GM18505 (cell line): ENCODE data around the gene BRD1.
"Not testable (repeated sequence)": the region's sequence is repeated elsewhere in the genome, so short reads cannot be mapped to it uniquely, and the experiment has no call there.

Experiments
- ATAC-seq: cut with Tn5 transposase; IDR thresholded peaks from one replicate; pipeline ENCODE4 v1.9.1; 2021; ENCODE audit not compliant: unreplicated experiment
- POLR2A ChIP-seq: IDR thresholded peaks from 4 replicates; pipeline ENCODE4 v1.6.1; 2011; ENCODE audit warnings: borderline replicate concordance; ENCODE audit not compliant: insufficient read depth, insufficient read length; ENCODE audit errors: extremely low read depth

The BRD1 gene

DNA sequence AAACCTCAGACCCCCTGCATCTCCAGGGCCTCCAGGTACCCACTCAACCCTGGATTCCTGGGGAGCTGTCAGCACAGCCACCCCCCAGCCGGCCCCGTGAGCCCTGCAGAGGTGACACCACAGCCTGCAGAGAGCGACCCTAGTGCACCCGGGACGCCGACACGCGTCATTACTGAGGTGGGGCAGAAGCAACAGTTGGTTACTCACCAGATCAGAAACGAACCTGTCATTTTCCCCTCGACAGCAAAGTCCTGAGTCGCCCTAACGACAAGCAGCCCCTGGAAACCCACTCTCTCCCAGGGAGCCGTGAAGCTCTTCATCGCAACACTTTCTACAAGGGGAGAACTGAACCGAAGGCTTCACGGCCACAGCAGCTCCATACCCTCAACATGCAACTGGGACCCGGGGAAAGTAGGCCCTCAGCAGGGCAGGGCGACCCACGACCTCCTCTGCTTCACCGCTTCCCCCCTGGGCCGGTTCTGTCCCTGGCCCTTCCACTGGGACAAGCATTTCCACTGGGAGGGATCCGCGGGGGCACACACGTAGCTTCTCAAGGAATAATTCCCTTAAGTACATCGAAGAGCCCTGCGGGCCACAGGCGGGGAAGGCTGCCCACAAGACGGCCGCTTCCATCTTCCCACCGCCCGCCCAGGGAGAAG lies 1.6 kb downstream of the BRD1 start:
- TF ChIP-seq POLR2A = no peak
- ATAC-seq = no peak

DNA sequence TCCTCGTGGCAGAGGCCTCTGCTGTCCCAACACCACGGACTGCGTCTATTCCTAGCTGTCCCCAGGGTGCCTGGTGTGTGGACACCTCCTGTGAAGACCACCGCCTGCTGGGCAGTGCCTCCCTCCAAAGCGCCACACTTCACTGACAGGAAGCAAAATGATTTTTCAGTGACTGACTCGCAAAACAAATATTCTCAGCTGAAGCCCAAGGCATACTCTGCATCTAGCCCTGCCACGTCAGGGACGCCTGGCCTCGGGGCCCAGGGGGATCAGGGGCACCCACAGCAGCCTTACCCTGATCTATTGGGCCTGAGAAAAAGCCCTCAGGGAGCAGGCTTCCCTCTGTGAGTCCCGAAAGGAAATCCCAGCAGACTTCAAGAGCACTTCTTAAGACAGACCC lies 2.2 kb downstream of the BRD1 start:
- TF ChIP-seq POLR2A = no peak
- no peak for ATAC-seq

DNA sequence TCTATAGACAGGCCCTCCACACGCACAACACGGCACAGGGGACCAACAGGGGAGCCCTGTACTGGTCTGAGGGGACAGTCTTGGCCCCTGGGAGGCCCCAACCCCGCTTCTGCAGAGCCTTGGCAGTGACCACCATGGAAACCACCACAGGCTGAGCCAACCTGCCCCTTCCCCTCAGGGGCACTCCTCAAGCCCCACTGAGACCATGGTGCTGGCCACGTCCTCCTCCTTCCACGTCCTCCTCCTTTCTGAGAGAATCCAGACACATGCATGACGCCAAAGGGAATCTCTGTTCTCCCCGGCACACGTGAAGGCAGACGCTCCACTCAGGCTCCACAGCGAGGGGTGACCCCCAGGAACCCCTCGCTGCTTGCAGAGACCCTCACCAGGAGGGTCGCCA lies 2.7 kb downstream of the BRD1 start:
- no peak for TF ChIP-seq POLR2A
- no peak for ATAC-seq

DNA sequence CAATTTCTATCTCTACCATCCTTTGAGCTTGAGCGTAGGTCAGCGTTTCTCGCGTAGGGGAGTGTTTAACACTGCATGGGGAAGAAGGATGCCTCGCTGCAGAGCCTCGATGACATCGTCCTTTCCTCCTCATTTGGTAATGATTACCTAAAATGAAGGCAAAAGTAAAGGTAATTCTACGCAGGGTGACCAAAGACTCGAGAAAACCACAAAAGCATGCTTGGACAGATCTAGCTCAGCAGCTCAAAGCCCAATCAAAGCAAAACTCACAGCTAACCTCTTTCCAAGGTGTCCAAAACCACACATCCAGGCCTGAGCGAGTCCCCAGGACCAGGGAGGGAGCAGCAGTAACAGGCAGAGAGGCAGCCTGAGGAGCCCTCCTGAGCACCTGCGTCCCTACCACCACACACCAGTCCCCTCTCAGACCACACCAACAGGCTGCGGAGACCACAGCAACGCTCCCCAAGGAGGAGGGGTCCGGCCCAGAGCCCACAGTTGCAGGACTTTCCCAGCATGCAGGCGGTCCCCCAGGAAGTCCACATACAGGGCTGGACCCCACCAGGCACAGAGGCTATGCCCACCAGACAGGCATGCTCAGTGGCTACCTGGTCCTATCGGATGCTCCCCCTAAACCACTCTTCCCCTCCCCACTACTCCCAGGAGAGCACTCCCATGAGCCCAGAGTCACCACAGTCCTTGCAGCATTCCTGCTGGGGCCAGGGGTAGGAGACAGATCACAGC lies 3.3 kb downstream of the BRD1 start:
- TF ChIP-seq POLR2A = no peak
- ATAC-seq = no peak

DNA sequence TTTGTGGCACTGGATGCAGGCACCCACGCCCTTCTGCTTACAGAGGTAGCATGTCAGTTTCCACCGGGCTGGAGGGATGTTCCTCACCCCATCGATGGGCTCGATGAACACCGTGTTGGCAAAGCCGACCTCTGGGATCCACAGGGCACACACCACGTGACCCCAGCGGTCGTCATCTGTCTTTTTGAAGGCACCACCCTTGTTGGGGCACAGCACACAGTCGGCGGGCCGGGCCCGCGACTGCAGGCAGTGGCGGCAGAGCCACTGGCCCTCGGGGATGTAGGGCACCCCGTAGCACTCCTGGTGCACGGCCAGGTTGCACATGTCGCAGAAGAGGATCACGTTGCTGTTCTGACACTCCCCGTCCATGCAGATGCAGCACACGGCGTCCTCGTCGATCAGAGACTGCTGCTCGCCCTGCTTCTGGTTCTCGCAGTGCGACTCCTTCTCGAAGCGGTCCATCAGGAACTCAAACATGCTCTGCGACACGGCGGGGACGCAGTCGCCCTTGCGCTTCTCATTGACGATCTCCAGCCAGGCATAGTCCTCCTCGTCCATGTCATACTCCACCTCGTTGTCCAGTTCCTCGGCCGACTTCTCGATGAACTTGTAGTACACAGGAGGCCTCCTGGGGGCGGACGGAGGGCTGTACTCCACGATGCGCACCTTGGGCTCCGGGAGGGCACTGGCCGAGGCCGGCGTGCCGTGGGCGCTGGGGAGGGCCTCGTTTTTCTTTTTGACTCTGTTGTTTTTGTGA lies 4.2 kb downstream of the BRD1 start:
- ATAC-seq = no peak
- TF ChIP-seq POLR2A = no peak

DNA sequence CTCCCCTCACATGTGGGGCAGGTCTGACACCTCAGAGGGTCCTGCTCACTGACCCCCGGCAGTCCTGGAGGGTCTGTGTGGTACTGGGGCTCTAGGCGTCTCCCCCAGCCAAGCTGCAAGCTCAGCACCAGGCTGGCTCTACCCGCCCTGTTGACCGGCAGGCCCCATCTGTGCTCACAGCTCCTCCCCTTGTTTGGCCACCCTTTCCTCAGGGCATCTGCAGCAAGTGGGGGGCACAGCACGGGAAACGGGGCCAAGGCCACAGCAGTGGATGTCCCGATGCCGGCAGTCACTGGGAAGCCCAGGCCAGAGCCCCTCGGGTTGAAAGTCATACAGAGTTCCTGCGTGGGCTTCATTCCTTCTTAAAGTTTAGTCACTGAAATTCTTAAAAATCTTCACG lies 5.9 kb downstream of the BRD1 start:
- not testable (repeated sequence) for ATAC-seq

DNA sequence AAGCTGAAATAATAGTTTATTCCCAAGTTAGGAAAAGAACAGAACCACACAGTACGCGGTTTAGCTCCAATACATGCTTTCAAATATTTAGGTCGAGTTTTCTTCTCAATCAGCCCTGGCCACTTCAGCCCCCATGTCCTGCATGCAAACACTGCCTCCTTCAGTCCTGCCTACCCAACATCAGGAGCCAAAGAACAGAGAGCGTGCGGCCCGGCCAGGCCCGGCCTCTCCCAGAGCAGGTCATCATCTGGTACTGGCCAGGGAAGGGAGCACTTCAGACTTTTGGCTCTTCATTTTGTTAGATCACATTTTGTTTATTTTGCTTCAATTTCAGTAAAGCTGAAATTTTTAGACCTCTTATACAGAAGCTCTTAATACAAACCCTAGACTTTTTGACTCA lies 6.7 kb downstream of the BRD1 start:
- no peak for ATAC-seq

DNA sequence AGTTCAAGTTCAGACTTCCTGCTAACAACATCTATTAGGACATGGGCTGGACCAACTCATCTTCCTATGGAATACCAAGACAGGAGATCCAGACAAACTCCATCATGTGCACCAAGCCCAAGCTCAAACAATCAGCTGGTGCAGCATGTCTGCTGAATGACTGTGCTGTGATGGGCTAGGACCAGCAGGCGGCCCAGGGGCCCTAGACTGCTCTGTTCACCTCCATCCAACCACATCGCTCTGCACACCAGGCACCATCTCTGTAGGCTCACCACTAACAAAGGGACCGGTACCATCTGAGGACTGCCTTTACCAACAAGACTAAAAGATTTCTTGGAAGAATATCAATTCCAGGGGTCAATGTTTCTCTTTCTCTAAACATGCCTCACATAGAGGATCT lies 10.3 kb downstream of the BRD1 start:
- no peak for ATAC-seq
- TF ChIP-seq POLR2A = no peak

More for the DNA sequence above, 6.7 kb downstream of the BRD1 start:
- no peak for TF ChIP-seq POLR2A

DNA sequence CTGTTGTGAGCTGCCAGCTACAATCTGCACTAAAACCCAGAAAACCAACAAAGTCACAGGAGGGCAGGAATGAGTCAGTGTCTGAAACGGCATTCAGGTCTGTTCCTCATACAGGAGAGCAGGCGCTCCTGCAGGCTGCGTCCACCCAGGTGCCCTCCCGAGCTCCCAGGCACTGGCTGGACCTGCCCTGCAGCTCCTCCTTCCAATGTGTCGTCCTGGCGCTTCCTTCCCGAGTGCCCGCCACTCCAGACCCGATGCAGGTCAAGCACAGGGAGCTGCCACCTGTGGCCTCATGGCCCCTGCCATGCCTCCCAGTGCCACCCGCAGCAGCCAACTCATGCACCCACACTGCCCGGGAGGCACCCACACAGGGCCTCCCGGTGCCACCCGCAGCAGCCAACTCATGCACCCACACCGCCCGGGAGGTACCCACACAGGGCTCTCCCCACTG lies 12.0 kb downstream of the BRD1 start:
- no peak for ATAC-seq
- TF ChIP-seq POLR2A = no peak

DNA sequence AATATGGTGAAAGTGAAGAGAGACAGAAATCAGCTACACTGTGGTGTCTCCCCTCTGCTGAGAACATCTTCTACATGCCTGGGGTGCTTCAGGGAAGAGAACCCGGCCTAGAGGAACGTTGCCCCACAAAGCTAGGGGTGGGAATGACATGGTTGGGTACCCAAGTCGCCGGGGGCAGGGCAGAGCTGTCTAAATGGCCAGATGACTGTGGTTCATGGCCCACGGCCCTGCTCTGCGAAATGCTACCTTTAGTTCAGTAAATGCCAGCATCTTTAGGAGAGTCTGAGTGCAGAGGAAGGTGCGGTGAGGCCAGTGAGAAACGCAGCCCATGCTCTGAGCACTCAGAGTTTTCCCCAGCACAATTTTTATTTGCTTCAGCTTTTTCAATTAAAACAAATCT lies 12.8 kb downstream of the BRD1 start:
- ATAC-seq = no peak
- TF ChIP-seq POLR2A = no peak

DNA sequence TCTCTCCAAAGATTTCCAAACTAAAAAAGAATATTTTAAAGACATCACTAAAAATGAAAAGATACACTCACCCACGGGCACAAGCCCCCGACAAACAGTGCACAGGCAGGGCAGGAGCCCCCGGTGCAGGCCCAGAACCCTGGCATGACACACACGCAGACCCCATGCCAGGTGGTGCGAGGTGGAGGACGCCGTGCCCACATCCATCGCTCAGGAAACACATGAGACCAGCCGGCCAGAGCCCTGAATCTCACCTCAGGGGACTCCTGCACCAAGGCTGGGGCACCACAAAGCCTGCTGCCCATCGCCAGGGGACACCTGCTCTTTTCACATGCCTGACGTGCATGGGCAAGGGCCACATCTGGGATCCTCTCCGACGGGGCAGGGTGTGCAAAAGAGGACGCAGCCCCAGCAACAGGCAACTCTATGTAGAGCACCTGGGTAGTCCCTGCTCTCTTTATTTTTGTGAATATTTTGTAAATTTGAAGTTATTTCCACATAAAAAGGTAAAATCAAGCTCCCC lies 13.4 kb downstream of the BRD1 start:
- no peak for ATAC-seq
- no peak for TF ChIP-seq POLR2A

DNA sequence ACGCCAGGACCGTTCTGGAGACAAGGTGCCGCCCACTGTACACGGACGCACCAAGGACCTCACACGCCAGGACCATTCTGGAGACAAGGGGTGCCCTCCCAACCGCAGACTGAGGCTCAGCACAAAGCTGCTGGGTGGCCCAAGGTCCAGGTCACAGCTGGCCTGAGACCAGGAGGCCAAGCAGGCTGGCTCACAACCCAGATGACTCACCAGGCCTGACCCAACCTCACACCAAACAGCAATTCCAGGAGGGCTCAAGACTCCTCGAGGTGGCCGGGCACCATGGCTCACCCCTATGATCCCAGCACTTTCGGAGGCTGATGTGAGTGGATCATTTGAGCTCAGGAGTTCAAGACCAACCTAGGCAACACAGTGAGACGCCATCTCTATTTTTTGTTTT lies 14.8 kb downstream of the BRD1 start:
- TF ChIP-seq POLR2A = no peak
- no peak for ATAC-seq

DNA sequence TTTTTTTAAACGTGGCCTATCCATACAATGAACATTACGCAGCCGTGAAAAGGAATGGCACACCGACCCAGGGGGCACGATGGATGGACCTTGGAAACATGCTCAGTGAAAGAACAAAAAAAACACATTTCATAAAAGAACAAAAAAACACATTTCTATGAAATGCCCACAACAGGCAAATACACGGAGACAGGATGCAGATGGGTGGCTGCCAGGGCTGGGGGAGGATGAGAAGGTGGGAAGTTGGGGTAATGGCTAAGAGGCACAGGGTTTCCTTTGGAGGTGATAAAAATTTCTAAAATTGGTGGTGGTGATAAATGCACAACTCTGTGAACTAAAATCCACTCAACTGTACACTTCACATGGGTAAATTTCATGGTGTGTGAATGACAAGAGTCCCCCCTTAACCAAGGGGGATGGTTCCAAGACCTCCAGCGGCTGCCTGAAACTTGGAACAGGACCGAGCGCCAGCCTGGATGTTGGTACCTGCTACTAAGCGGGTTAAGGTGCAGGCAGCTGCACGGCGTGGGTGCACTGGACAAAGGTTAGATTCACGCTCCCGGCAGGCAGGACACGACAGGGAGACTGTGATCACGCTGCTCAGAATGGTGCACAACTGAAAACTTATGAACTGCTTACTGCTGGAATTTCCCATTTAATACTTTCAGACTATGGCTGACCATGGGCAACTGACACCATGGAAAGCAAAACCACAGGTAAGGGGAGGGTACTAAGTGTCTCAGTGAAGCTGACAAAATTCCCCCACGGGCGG lies 16.5 kb downstream of the BRD1 start:
- no peak for ATAC-seq
- TF ChIP-seq POLR2A = no peak

DNA sequence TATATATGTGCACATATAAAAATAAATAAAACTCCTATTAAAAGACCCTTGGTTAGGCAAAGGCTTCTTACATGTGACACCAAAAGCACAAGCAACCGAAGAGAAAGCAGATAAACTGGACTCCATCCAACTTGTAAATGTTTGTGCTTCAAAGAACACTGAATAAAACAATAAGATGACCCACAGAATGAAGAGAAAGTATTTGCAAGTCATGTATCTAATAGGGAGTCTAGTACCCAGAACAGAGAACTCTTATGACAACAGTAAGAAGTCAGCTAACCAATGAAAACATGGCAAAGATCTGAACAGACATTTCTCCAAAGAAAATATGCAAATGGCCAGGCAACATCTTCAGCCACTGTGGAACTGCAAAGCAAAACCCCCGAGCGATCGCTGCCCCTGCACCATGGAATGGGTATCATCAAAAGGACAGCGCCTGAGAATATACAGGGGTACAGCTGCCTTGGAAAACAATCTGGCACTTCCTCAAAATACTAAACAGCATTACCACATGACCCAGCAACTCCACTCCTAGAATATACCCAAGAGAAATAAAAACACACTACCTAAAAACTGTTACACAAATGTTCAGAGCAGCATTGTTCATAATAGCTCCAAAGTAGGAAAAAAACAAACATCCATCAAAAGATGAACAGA lies 17.2 kb downstream of the BRD1 start:
- no peak for ATAC-seq
- no peak for TF ChIP-seq POLR2A
